ENCODE measurements around the gene TEX10. TPM values are rescaled to one million over a fixed set of nuclear protein-coding genes. Genes with fewer than 3 reads are reported as not detected.
A peak's percentile ranks its signal among the peaks of the same experiment; 100 is the strongest.

TEX10 gene
- total and polyA plus RNA-seq, 2 of the 13 experiments (the other 11 are each of a cell fraction or from before 2014, with no cell fraction given): 18.1 to 38.7 TPM

- no peak for FAIRE-seq
- H3K4me1 ChIP-seq (ENCODE audit: insufficient read depth, low read length): peaks cover 13% of the 10 kb centered on the region
- no peak overlapping the region for H3K4me2 ChIP-seq (ENCODE audit: low read depth, low read length)
- peak; percentile 69 for DNase-seq (ENCODE audit: low spot score)
- no peak overlapping the region for H3K4me3 ChIP-seq (replicated peaks in 1 of 3; ENCODE audit: insufficient read depth in 1 of 3, low read depth in 2 of 3, low read length in 3 of 3)
- no peak overlapping the region for H2AFZ ChIP-seq (ENCODE audit: low read length)
- H3K79me2 ChIP-seq (ENCODE audit: insufficient read depth, low read length): no peaks in the 10 kb centered on the region
- peak; percentile 60; the same call in 2 of the 3 replicates for ATAC-seq
- H3K9me3 ChIP-seq (ENCODE audit: low read length): peaks cover 43% of the 10 kb centered on the region
- ChIA-PET POLR2A (interaction anchor here (0.9 to 1.1 kb wide), 2 partner anchors 12 to 62 kb away, joined by 3 read pairs; no protein-coding TSS in a partner anchor), CTCF (ENCODE audit: low intra/inter-chr PET ratio, low total read pairs) (no interaction called here)
- H3K9ac ChIP-seq (ENCODE audit: insufficient read depth, low read depth, low read length): no peak overlapping the region
- H3K27me3 ChIP-seq (ENCODE audit: control insufficient read depth in 1 of 2, insufficient read depth in 2 of 2, low read length in 2 of 2): no peaks in the 10 kb centered on the region
- in situ Hi-C loops (cut with HindIII; ENCODE audit: extremely low pct_ligation_motif_present, low pct_unique_long_range_greater_than_20kb): no loop called here
- intact Hi-C loops (cut with micrococcal nuclease; ENCODE audit: unreplicated experiment): no loop called here
- no peaks in the 10 kb centered on the region for H4K20me1 ChIP-seq (ENCODE audit: insufficient read depth, low read length)
- no peaks in the 10 kb centered on the region for H3K36me3 ChIP-seq (replicated peaks in 1 of 2; ENCODE audit: control insufficient read depth in 1 of 2, insufficient read depth in 2 of 2, low read length in 2 of 2)
- BruUV-seq (replicated peaks): no TSS peak
- no peak overlapping the region for H3K27ac ChIP-seq (ENCODE audit: extremely low read length, insufficient read depth, low read length)
- WGBS (ENCODE audit: low lambda C conversion rate): 21% methylated on average over 7 of the region's 8 CpGs
- peak; percentile 84 for TF ChIP-seq ZNF280D (CRISPR knock-in tag; IDR thresholded peaks at IDR 0.05)
- TF ChIP-seq PRDM4 (CRISPR knock-in tag; IDR thresholded peaks at IDR 0.05; ENCODE audit: borderline replicate concordance): no peak
- TF ChIP-seq ZNF253 (CRISPR knock-in tag; IDR thresholded peaks at IDR 0.05; ENCODE audit: borderline replicate concordance): peak; percentile 99
- TF ChIP-seq GFI1 (CRISPR knock-in tag; IDR thresholded peaks at IDR 0.05; ENCODE audit: borderline replicate concordance): peak; percentile 90
- TF ChIP-seq TCF7 (IDR thresholded peaks at IDR 0.05; ENCODE audit: low read depth): peak; percentile 39; the same call in 1 of the 2 replicates
- TF ChIP-seq SOX13 (IDR thresholded peaks at IDR 0.05): no peak
- peak in 1 of 2 experiments; percentile 43; a peak in 2 of 4 replicates for TF ChIP-seq SOX13 (CRISPR knock-in tag; conservative IDR thresholded peaks at IDR 0.05 in 1 of 2, IDR thresholded peaks at IDR 0.05 in 1 of 2)
- TF ChIP-seq HNF1A (IDR thresholded peaks at IDR 0.05; ENCODE audit: low read depth): no peak
- 0 out of 2 replicates have a peak, but pooled peaks have one; percentile 27 for TF ChIP-seq HNF1A (CRISPR knock-in tag; IDR thresholded peaks at IDR 0.05; ENCODE audit: borderline replicate concordance)
- no peak for TF ChIP-seq NR2F1 (CRISPR knock-in tag; IDR thresholded peaks at IDR 0.05)
- TF ChIP-seq TBX3 (IDR thresholded peaks at IDR 0.05; ENCODE audit: borderline replicate concordance): 0 out of 2 replicates have a peak, but pooled peaks have one; percentile 40
- TF ChIP-seq HMG20A (CRISPR knock-in tag; IDR thresholded peaks at IDR 0.05; ENCODE audit: borderline replicate concordance): peak; percentile 29; the same call in 1 of the 2 replicates
- TF ChIP-seq HMG20B (CRISPR knock-in tag; conservative IDR thresholded peaks at IDR 0.05): 0 out of 2 replicates have a peak, but pooled peaks have one; percentile 38
- no peak for TF ChIP-seq ZNF556 (CRISPR knock-in tag; IDR thresholded peaks at IDR 0.05; ENCODE audit: borderline replicate concordance)
- TF ChIP-seq HNF4A (CRISPR knock-in tag; IDR thresholded peaks at IDR 0.05): peak; percentile 66; the same call in 1 of the 2 replicates
Measured at GRCh38 chr9:100364013-100364412, 11.3 kb upstream of the TEX10 start.
